ENCODE results near the gene ANKRD17. TPM values are rescaled to one million over a fixed set of nuclear protein-coding genes. Genes with fewer than 3 reads are reported as not detected.

The ANKRD17 gene
- total RNA-seq, 2 donors from 2014 or later = 63.3 to 65.0 TPM

DNA sequence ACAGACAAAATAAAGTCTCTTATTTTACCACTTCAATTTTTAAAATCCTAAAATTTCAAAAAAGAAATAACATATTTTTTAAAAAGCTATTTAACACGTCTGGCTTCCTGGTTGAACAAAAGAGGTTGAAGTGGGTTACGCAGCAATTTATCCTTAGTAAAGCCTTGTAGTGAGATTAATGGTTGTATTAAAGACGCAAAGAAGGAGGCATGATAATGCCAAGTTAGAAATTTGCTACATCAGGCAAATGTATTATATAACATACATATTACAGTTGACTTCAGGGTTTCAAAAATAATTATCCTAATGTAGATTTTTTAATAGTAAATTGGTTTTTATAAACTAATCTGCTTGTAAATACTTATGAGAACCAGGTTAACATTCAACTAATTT lies 35.3 kb downstream of the ANKRD17 start:
- Histone ChIP-seq H3K27ac (peak overlapping the region; percentile 54 to 63), H3K36me3 (no peaks in the 10 kb centered on the region), H3K9me3 (no peaks in the 10 kb centered on the region), H3K4me1 (replicated peaks) (no peaks in the 10 kb centered on the region), H3K27me3 (replicated peaks; ENCODE audit: insufficient read depth) (no peaks in the 10 kb centered on the region), H3K4me3 (peak overlapping the region; percentile 21 to 35)
- WGBS = 17% methylated on average over 3 of the region's 3 CpGs
- DNase-seq (ENCODE audit: low spot score) = no peak
- no peak for TF ChIP-seq POLR2AphosphoS5 (IDR thresholded peaks at IDR 0.05)
- TF ChIP-seq, protein P1, sequence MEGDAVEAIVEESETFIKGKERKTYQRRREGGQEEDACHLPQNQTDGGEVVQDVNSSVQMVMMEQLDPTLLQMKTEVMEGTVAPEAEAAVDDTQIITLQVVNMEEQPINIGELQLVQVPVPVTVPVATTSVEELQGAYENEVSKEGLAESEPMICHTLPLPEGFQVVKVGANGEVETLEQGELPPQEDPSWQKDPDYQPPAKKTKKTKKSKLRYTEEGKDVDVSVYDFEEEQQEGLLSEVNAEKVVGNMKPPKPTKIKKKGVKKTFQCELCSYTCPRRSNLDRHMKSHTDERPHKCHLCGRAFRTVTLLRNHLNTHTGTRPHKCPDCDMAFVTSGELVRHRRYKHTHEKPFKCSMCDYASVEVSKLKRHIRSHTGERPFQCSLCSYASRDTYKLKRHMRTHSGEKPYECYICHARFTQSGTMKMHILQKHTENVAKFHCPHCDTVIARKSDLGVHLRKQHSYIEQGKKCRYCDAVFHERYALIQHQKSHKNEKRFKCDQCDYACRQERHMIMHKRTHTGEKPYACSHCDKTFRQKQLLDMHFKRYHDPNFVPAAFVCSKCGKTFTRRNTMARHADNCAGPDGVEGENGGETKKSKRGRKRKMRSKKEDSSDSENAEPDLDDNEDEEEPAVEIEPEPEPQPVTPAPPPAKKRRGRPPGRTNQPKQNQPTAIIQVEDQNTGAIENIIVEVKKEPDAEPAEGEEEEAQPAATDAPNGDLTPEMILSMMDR (IDR thresholded peaks at IDR 0.05) = no peak
- TF ChIP-seq POLR2A (IDR thresholded peaks at IDR 0.05) = no peak
- intact Hi-C loops (cut with DNase I) = no loop called here

DNA sequence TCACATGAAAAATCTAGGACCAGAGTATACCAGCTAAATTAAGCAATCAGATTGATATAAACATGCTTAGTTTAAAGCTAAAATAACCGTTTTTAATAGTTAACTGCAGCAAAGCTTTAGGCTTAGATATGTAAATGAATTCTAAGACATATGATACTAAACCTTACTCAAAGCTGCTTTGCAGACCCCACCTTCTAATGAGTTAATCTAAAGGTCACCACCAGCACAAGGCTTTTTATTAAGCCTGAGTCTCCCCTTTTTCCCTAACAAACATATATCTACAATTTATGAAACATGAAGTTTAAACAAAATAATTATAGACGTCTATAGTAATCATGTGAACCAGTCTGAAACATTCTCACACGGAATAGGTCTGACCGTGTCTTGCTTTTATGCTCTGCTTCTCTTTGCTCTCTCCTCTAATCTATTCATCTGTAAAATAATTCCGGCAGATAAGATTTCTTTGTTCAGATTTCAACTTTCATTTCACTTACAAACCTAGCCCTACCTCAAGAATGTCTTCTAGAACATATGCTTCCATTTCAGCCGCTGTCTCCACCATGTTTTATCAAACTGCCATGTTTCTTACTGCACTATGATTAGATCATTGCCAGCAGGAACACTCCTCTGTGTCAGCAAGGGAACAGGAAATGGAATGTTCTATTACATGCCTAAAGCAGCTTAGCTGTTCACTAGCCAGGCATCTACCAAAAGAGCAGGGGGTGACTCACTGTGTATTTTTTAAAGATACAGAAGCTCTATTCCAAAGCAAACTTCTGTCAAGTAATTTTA lies 35.9 kb downstream of the ANKRD17 start:
- 1% methylated on average over 6 of the region's 6 CpGs for WGBS
- Histone ChIP-seq H3K4me3 (peak overlapping the region; percentile 21 to 35), H3K36me3 (no peaks in the 10 kb centered on the region), H3K27me3 (replicated peaks; ENCODE audit: insufficient read depth) (no peaks in the 10 kb centered on the region), H3K27ac (peak overlapping the region; percentile 54 to 63), H3K4me1 (replicated peaks) (no peaks in the 10 kb centered on the region), H3K9me3 (no peaks in the 10 kb centered on the region)
- DNase-seq (ENCODE audit: low spot score) = peak; percentile 73
- TF ChIP-seq POLR2A (IDR thresholded peaks at IDR 0.05) (peak; percentile 14), POLR2AphosphoS5 (IDR thresholded peaks at IDR 0.05) (peak; percentile 95)
- TF ChIP-seq, protein P1 (IDR thresholded peaks at IDR 0.05) = no peak
- intact Hi-C loops (cut with DNase I) = no loop called here

DNA sequence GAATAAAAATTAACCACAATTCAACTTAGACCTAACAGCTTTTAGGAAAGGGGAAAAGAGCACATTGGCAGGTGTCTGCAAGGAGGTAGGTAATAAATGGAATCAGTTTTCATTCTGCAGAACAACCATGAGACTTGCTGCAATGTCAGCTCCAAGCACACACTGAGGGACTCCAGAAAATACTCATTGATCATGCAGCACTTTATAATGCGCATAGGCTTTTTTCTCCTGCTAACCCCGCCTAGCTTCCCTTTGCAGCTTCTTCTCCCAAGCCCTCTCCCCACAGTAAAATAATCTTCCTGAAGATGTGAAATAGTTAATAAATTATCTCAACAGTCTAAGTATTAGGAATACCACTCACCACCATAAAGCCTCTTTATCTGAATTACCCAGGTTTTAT lies 36.9 kb downstream of the ANKRD17 start:
- no peak overlapping the region for H3K27ac ChIP-seq
- H3K9me3 ChIP-seq = no peaks in the 10 kb centered on the region
- peak overlapping the region in 1 of 2 donors; percentile 21 for H3K4me3 ChIP-seq
- no peak for DNase-seq (ENCODE audit: low spot score)
- no peaks in the 10 kb centered on the region for H3K27me3 ChIP-seq (replicated peaks; ENCODE audit: insufficient read depth)
- TF ChIP-seq POLR2AphosphoS5 (IDR thresholded peaks at IDR 0.05) = no peak
- TF ChIP-seq POLR2A (IDR thresholded peaks at IDR 0.05) = no peak
- TF ChIP-seq, protein P1 (IDR thresholded peaks at IDR 0.05) = no peak
- intact Hi-C loops (cut with DNase I) = no loop called here
- 79% methylated on average over 2 of the region's 2 CpGs for WGBS
- no peaks in the 10 kb centered on the region for H3K36me3 ChIP-seq
- H3K4me1 ChIP-seq (replicated peaks) = no peaks in the 10 kb centered on the region

DNA sequence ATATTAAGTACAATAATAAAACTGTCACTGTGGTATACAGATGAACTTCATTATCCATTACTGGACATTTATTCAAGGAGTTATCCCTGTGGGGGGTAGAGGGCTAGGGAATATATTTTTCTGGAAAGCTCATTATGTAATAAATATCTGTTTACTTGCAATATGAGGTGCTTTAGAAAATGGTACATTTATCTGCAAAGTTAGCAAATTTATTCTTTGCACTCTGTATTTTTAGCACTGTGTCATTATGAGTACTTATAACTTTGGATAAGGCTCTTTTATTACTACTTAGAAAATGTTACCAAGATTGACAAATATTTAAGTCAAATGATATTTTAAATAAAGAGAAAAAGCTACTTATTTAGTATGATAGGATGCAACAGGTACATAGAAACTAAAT lies 37.8 kb downstream of the ANKRD17 start:
- no peaks in the 10 kb centered on the region for H3K4me1 ChIP-seq (replicated peaks)
- DNase-seq (ENCODE audit: low spot score) = no peak
- no peaks in the 10 kb centered on the region for H3K27me3 ChIP-seq (replicated peaks; ENCODE audit: insufficient read depth)
- intact Hi-C loops (cut with DNase I) = no loop called here
- no peak overlapping the region for H3K4me3 ChIP-seq
- TF ChIP-seq, protein P1 (IDR thresholded peaks at IDR 0.05) = no peak
- no peak for TF ChIP-seq POLR2A (IDR thresholded peaks at IDR 0.05)
- no peak for TF ChIP-seq POLR2AphosphoS5 (IDR thresholded peaks at IDR 0.05)
- H3K27ac ChIP-seq = no peak overlapping the region
- H3K9me3 ChIP-seq = no peaks in the 10 kb centered on the region
- no peaks in the 10 kb centered on the region for H3K36me3 ChIP-seq

Measured in prostate gland (tissue), 2 donors.